PC-3 (cell line): ENCODE data around the gene CPSF4. TPM values are rescaled to one million over a fixed set of nuclear protein-coding genes. Genes with fewer than 3 reads are reported as not detected.

ENCODE experiments used
- ATAC-seq: fragments of 200-7000 bp; cut with Tn5 transposase; 2 replicates; pipeline ENCODE4 v1.9.1; 2020; ENCODE audit warnings: mild to moderate bottlenecking, moderate library complexity
- BruUV-seq: library from RNA; stranded (reverse); fragments of 400-500 nt; replicated peaks from 2 replicates; lab custom pipeline; 2021; lab: Mats Ljungman, UMichigan
- CTCF ChIA-PET: fragments of 300-600 bp; sonication (Branson Sonifier 250); formaldehyde crosslinking; loops from one replicate; lab custom pipeline; 2022; ENCODE audit warnings: antibody characterized with exemption; lab: Charles Lee
- POLR2A ChIA-PET: fragments of 300-600 bp; sonication (Branson Sonifier 250); formaldehyde crosslinking; loops from one replicate; lab custom pipeline; 2022; ENCODE audit warnings: antibody characterized with exemption; ENCODE audit not compliant: unreplicated experiment; lab: Charles Lee
- DNase-seq: peaks from one replicate; pipeline ENCODE4 v3.0.0-alpha.2; 2015
- H2AFZ ChIP-seq: fragments of 300-600 bp; sonication (generic); 2 replicates; pipeline ENCODE4 v1.6.0; 2016; ENCODE audit warnings: antibody characterized with exemption, low read length
- H3F3A ChIP-seq: fragments of 300-600 bp; sonication (generic); one replicate; pipeline ENCODE4 v1.6.0; 2017; ENCODE audit warnings: antibody characterized with exemption, low read length, control low read depth, mild to moderate bottlenecking; ENCODE audit not compliant: unreplicated experiment
- H3K27ac ChIP-seq: fragments of 300-600 bp; sonication (generic); 2 replicates; pipeline ENCODE4 v1.5.1; 2016; ENCODE audit warnings: mild to moderate bottlenecking, low read length
- H3K27me3 ChIP-seq: fragments of 300-600 bp; sonication (generic); 2 replicates; pipeline ENCODE4 v1.6.1; 2016; ENCODE audit warnings: low read length, mixed read lengths
- H3K36me3 ChIP-seq: fragments of 300-600 bp; sonication (generic); 2 replicates; pipeline ENCODE4 v1.6.1; 2016; ENCODE audit warnings: low read depth, mixed run types, low read length, mixed read lengths
- H3K4me1 ChIP-seq: fragments of 300-600 bp; sonication (generic); 2 replicates; pipeline ENCODE4 v1.5.1; 2016; ENCODE audit warnings: low read length; ENCODE audit not compliant: insufficient read depth
- H3K4me2 ChIP-seq: fragments of 300-600 bp; sonication (generic); 2 replicates; pipeline ENCODE4 v1.6.0; 2016; ENCODE audit warnings: low read length
- H3K4me3 ChIP-seq: fragments of 300-600 bp; sonication (generic); 2 replicates; pipeline ENCODE4 v1.5.1; 2016; ENCODE audit warnings: mild to moderate bottlenecking, low read length, mixed read lengths
- H3K79me2 ChIP-seq: fragments of 300-600 bp; sonication (generic); 2 replicates; pipeline ENCODE4 v1.6.1; 2017; ENCODE audit warnings: low read length, mixed read lengths
- H3K9ac ChIP-seq: fragments of 300-600 bp; sonication (generic); 2 replicates; pipeline ENCODE4 v1.6.0; 2016; ENCODE audit warnings: mild to moderate bottlenecking, low read length
- H3K9me2 ChIP-seq: fragments of 300-600 bp; sonication (generic); replicated peaks from 2 replicates; pipeline ENCODE4 v1.6.1; 2016; ENCODE audit warnings: mixed run types, low read length, mixed read lengths
- H3K9me3 ChIP-seq: fragments of 300-600 bp; sonication (generic); 2 replicates; pipeline ENCODE4 v1.6.1; 2016; ENCODE audit warnings: low read length, mixed read lengths
- H4K20me1 ChIP-seq: fragments of 300-600 bp; sonication (generic); 2 replicates; pipeline ENCODE4 v1.6.1; 2016; ENCODE audit warnings: low read length, mixed read lengths
- EZH2 ChIP-seq: fragments of 300-600 bp; sonication (generic); IDR thresholded peaks from one replicate; pipeline ENCODE4 v1.6.1; 2017; ENCODE audit warnings: antibody characterized with exemption, mild to moderate bottlenecking, low read length; ENCODE audit not compliant: unreplicated experiment
- EZH2phosphoT487 ChIP-seq: fragments of 300-600 bp; sonication (generic); IDR thresholded peaks from 2 replicates; pipeline ENCODE4 v1.6.1; 2018; ENCODE audit warnings: mild to moderate bottlenecking, antibody characterized with exemption, low read length, borderline replicate concordance
- intact Hi-C: fragments of 100-400 bp; cut with micrococcal nuclease; formaldehyde crosslinking; loops from 2 replicates; pipeline ENCODE4 v1.9.0; 2023
- total RNA-seq: library from RNA; depleted of rRNA; stranded (reverse); fragments of >200 nt; gene quantifications from 2 replicates; pipeline ENCODE4 v1.2.3, GENCODE V29; 2014
- TF ChIP-seq, protein P1 (sequence below): fragments of 300-600 bp; sonication (generic); conservative IDR thresholded peaks from 2 replicates; pipeline ENCODE4 v1.5.1; 2017; ENCODE audit warnings: antibody characterized with exemption, low read depth, mild to moderate bottlenecking, low read length

CPSF4 gene
- total RNA-seq, 1 experiment from 2014 or later = 65.3 TPM

DNA sequence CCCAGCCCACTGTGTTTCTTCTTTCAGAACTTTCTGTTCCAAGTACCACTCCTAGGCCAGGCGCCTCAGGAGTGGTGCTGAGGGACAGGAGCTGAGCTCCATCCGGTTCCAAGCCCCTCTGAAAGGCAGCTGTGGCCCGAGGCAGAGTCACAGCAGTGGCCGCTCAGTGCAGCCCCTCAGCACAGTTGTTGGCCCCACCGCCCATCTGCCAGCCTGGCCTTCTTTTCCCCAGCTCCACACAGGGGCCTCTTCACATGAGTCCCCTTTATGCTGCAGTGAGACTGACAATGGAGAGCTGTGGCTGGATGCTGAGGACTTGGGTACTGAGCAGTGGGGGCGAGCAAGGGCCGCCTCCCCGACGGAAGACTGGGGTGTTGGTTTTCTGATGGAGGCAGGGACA is 20.5 kb upstream of the CPSF4 start:
- Histone ChIP-seq H3F3A (no peaks in the 10 kb centered on the region), H3K79me2 (no peaks in the 10 kb centered on the region; the same call in 1 of the 2 replicates), H3K9me2 (no peaks in the 10 kb centered on the region), H3K9me3 (no peaks in the 10 kb centered on the region), H3K4me3 (no peak overlapping the region), H3K4me2 (no peak overlapping the region), H3K27me3 (no peaks in the 10 kb centered on the region), H3K27ac (no peak overlapping the region), H3K36me3 (peaks cover 42% of the 10 kb centered on the region), H2AFZ (no peak overlapping the region), H3K9ac (no peak overlapping the region), H4K20me1 (no peaks in the 10 kb centered on the region), H3K4me1 (no peaks in the 10 kb centered on the region)
- no peak for DNase-seq
- intact Hi-C loops = no loop called here
- no TSS peak for BruUV-seq
- CTCF ChIA-PET = no interaction called here
- no peak for ATAC-seq
- TF ChIP-seq EZH2phosphoT487 (no peak), EZH2 (no peak)
- TF ChIP-seq, protein P1, sequence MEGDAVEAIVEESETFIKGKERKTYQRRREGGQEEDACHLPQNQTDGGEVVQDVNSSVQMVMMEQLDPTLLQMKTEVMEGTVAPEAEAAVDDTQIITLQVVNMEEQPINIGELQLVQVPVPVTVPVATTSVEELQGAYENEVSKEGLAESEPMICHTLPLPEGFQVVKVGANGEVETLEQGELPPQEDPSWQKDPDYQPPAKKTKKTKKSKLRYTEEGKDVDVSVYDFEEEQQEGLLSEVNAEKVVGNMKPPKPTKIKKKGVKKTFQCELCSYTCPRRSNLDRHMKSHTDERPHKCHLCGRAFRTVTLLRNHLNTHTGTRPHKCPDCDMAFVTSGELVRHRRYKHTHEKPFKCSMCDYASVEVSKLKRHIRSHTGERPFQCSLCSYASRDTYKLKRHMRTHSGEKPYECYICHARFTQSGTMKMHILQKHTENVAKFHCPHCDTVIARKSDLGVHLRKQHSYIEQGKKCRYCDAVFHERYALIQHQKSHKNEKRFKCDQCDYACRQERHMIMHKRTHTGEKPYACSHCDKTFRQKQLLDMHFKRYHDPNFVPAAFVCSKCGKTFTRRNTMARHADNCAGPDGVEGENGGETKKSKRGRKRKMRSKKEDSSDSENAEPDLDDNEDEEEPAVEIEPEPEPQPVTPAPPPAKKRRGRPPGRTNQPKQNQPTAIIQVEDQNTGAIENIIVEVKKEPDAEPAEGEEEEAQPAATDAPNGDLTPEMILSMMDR = no peak
- POLR2A ChIA-PET = no interaction called here

DNA sequence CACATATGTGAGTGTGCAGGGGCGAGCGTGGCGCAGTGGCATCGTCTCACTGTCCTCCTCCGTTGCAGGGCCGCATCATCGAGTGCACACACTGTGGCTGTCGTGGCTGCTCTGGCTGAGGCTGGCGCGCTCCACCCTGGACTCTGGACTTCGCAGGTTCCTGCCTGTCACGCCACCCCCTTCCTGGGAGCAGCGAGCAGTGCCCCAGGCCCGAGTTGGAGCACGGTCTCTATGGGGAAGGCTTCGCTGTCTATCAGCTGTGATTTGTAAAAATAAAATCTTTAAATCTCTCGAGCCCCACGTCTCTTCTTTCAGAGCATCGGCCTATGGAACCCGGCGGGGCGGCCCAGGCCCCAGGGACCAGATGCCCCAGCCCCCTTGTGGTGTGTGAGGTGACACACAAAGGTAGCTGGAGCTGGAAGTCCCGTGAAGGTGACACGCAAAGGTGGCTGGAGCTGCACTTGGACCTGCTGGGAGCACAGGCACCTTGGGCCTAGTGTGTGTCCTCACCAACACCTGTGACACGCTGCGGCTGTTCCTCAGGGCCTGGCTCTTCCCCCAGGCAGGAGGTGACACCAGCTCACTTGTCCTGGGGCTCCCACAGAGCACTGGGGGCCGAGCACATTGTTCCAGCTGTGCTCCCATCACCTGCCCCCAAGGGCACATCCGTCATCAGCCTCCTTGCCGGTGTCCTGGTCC is 19.3 kb upstream of the CPSF4 start:
- ChIA-PET CTCF (no interaction called here), POLR2A (no interaction called here)
- ATAC-seq = no peak
- no peak for TF ChIP-seq EZH2phosphoT487
- TF ChIP-seq, protein P1 = no peak
- no peak for TF ChIP-seq EZH2
- no peak overlapping the region for H3K27ac ChIP-seq
- H3K9ac ChIP-seq = no peak overlapping the region
- H3K27me3 ChIP-seq = no peaks in the 10 kb centered on the region
- peaks cover 37% of the 10 kb centered on the region for H3K36me3 ChIP-seq
- H3K9me3 ChIP-seq = no peaks in the 10 kb centered on the region
- no peak overlapping the region for H3K4me2 ChIP-seq
- no TSS peak for BruUV-seq
- H3K4me3 ChIP-seq = no peak overlapping the region
- H4K20me1 ChIP-seq = no peaks in the 10 kb centered on the region
- DNase-seq = no peak
- intact Hi-C loops = no loop called here
- H3K79me2 ChIP-seq = no peaks in the 10 kb centered on the region
- H2AFZ ChIP-seq = no peak overlapping the region
- no peaks in the 10 kb centered on the region for H3F3A ChIP-seq
- H3K4me1 ChIP-seq = no peaks in the 10 kb centered on the region
- no peaks in the 10 kb centered on the region for H3K9me2 ChIP-seq

DNA sequence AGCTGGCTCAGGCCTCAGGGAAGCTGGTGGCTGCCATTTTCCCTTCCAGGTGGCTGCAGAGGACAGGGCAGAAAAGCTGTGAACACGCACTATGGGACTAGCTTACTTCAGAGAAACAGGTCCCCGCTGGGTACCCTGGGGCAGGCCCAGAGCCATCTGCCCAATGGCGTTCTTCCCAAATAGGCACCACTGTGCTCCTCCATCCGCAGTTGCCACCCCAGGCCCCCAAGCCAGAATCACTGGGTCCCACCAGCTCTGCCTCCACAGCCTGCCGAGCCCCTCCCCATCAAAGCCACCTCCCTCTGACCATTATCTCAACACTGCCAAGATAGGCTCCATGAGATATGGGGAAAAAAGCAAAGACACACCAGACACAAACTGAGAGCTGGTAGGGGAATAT is 18.5 kb upstream of the CPSF4 start:
- TF ChIP-seq, protein P1 = no peak
- TF ChIP-seq EZH2phosphoT487 (no peak), EZH2 (no peak)

More for the DNA sequence above, 18.5 kb upstream of the CPSF4 start:
- ChIA-PET POLR2A (no interaction called here), CTCF (no interaction called here)
- Histone ChIP-seq H3K27me3 (no peaks in the 10 kb centered on the region), H4K20me1 (no peaks in the 10 kb centered on the region), H3K4me3 (no peak overlapping the region), H3K9me3 (no peaks in the 10 kb centered on the region), H3K36me3 (peaks cover 32% of the 10 kb centered on the region), H3K9ac (no peak overlapping the region), H3K4me1 (no peaks in the 10 kb centered on the region), H3K9me2 (no peaks in the 10 kb centered on the region), H3K79me2 (no peaks in the 10 kb centered on the region), H3K4me2 (no peak overlapping the region), H3K27ac (no peak overlapping the region), H2AFZ (no peak overlapping the region), H3F3A (no peaks in the 10 kb centered on the region)
- no TSS peak for BruUV-seq
- DNase-seq (no peak), ATAC-seq (no peak)
- intact Hi-C loops = no loop called here
